K562 (cell line): ENCODE measurements around the gene TNNT1. TPM values are rescaled to one million over a fixed set of nuclear protein-coding genes. Genes with fewer than 3 reads are reported as not detected.

ENCODE experiments used
- CHD1 ChIP-seq: fragments of 200-600 bp; sonication (generic); IDR thresholded peaks from one replicate; pipeline ENCODE4 v1.6.1; 2012; ENCODE audit warnings: mild to moderate bottlenecking, moderate library complexity, low read length, inconsistent platforms
- GTF2A2 ChIP-seq: IDR thresholded peaks from 2 replicates; pipeline ENCODE4 v1.6.1; 2016; ENCODE audit warnings: mild to moderate bottlenecking, missing genetic modification characterization, missing compliant biosample characterization
- HIVEP1 ChIP-seq: fragments of 250-450 bp; sonication (Bioruptor Pico); IDR thresholded peaks from 2 replicates; pipeline ENCODE4 v1.4.0; 2020; ENCODE audit warnings: mild to moderate bottlenecking
- KAT8 ChIP-seq: fragments of 450-650 bp; IDR thresholded peaks from 2 replicates; pipeline ENCODE4 v1.6.1; 2016; ENCODE audit warnings: low read depth, mild to moderate bottlenecking
- MAFK ChIP-seq: IDR thresholded peaks from 2 replicates; pipeline ENCODE4 v1.6.1; 2011; ENCODE audit warnings: low read length, improper control_type of control experiment
- PHB ChIP-seq: fragments of 250-450 bp; sonication (Bioruptor Pico); IDR thresholded peaks from 2 replicates; pipeline ENCODE4 v1.5.0; 2021
- PTTG1 ChIP-seq: fragments of 450-650 bp; IDR thresholded peaks from 2 replicates; pipeline ENCODE4 v1.6.1; 2016; ENCODE audit warnings: low read depth, mild to moderate bottlenecking, missing genetic modification characterization, missing compliant biosample characterization
- RBBP5 ChIP-seq: fragments of 200-600 bp; sonication (generic); IDR thresholded peaks from 2 replicates; pipeline ENCODE4 v1.6.1; 2012; ENCODE audit warnings: borderline replicate concordance, mild to moderate bottlenecking, low read length, control low read depth, inconsistent platforms; ENCODE audit not compliant: insufficient read depth, poor library complexity, severe bottlenecking
- RBM34 ChIP-seq: fragments of 200-400 bp; formaldehyde crosslinking; IDR thresholded peaks from 2 replicates; pipeline ENCODE4 v1.6.1; 2018; ENCODE audit warnings: low read length, borderline replicate concordance; ENCODE audit not compliant: insufficient read depth
- SAFB2 ChIP-seq: fragments of 200-400 bp; formaldehyde crosslinking; IDR thresholded peaks from 2 replicates; pipeline ENCODE4 v1.6.1; 2018; ENCODE audit warnings: borderline replicate concordance, low read length, low read depth, moderate library complexity; ENCODE audit not compliant: severe bottlenecking
- TAF1 ChIP-seq: IDR thresholded peaks from 2 replicates; pipeline ENCODE4 v1.6.1; 2011; ENCODE audit warnings: mild to moderate bottlenecking, low read length, moderate library complexity; ENCODE audit not compliant: insufficient read depth, control insufficient read depth, severe bottlenecking; ENCODE audit errors: extremely low read depth
- TCF7 ChIP-seq: sonication (generic); IDR thresholded peaks from 2 replicates; pipeline ENCODE4 v1.6.1; 2016; ENCODE audit warnings: antibody characterized with exemption, borderline replicate concordance
- TEAD4 ChIP-seq, 2 experiments: sonication (generic) in 1 of 2; formaldehyde crosslinking in 1 of 2; IDR thresholded peaks; 2 replicates each; pipeline versions ENCODE4 v1.6.1 to v1.8.0; 2012 to 2022; ENCODE audit warnings: borderline replicate concordance in 1 of 2, inconsistent platforms in 1 of 2, low read length in 1 of 2, mild to moderate bottlenecking in 1 of 2, missing genetic modification reagents in 1 of 2
- ZNF134 ChIP-seq: fragments of 250-450 bp; sonication (Bioruptor Pico); conservative IDR thresholded peaks from 2 replicates; pipeline ENCODE4 v1.4.0; 2020
- polyA plus RNA-seq, 8 experiments: library from polyadenylated mRNA; depleted of rRNA in 4 of 8; stranded (reverse) in 5 of 8; unstranded in 3 of 8; fragments of >200 nt; fragmentation: Nextera tagmentation in 2 of 8; fragmentation: Illumina TruSeq in 1 of 8; extraction: Ambion mirVana in 2 of 8; extraction: Trizol in 1 of 8; gene quantifications; 2 replicates each; pipeline versions ENCODE4 v1.2.1 to v1.2.3, GENCODE V29; 2011 to 2014; ENCODE audit warnings: inconsistent platforms in 1 of 8, missing spikeins in 1 of 8
- total RNA-seq, 7 experiments: library from RNA; depleted of rRNA in 6 of 7; stranded (reverse); fragments of >200 nt in 6 of 7; fragmentation: Illumina TruSeq in 2 of 7; extraction: Trizol in 2 of 7; gene quantifications; 2 replicates each; pipeline versions ENCODE4 v1.2.1 to v1.2.3, GENCODE V29; 2011 to 2021; ENCODE audit warnings: low replicate concordance in 1 of 7
- TF ChIP-seq, protein P1 (sequence below), 2 experiments: IDR thresholded peaks; 2 replicates each; pipeline ENCODE4 v1.6.1; 2012; ENCODE audit warnings: improper control_type of control experiment in 2 of 2, low read depth in 2 of 2, low read length in 2 of 2, borderline replicate concordance in 1 of 2
- TF ChIP-seq, protein P2 (sequence below): sonication (generic); formaldehyde crosslinking; IDR thresholded peaks from 2 replicates; pipeline ENCODE4 v1.8.0; 2023; ENCODE audit warnings: mild to moderate bottlenecking, missing genetic modification reagents
- TF ChIP-seq, protein P3 (sequence below): sonication (generic); formaldehyde crosslinking; IDR thresholded peaks from 2 replicates; pipeline ENCODE4 v1.8.0; 2022; ENCODE audit warnings: mild to moderate bottlenecking, missing genetic modification reagents

The TNNT1 gene
- total and polyA plus RNA-seq, 9 of the 15 experiments (the other 6 are each of a cell fraction or from before 2014, with no cell fraction given): 31.8 to 390 (median 227) TPM

DNA sequence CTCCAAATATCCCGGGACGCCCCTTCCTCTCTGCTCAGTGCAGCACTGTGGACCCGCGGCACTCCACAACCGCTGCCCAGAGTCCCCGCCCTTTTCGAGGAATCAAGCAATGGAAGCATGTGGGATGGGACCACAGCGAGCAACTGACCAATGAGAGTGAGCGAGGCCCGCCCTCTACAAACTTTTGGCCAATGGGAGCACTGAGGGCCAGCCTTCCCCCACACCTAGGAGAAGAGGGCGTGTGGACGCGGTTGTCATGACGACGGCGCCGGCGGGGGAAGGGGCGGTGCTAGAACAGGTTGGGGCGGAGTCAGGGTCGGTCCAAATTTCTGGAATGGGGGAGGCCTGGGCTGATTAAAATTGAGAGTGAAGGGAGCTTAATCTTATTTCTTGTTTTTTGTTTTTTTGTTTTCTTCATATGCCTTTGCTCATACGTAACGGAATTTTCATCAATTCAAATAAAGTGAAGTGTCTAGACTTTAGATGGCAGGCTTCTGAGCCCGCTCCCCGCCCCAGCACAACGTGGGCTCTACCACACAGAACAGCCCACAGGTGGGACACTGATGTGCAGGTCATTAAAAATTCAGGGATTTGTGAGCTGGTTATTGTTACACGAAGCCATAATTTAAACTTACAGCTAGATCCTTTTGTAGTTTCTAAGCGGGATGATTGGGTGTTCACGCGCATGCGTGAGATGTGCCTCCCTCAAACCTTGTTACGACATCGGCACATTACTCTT, 17.7 kb upstream of the TNNT1 start, which contains the start of gene DNAAF3 (continued):
- TF ChIP-seq TAF1 (no peak), SAFB2 (no peak), RBBP5 (no peak), CHD1 (no peak), HIVEP1 (CRISPR knock-in tag) (no peak), MAFK (no peak), GTF2A2 (tag) (no peak), PHB (CRISPR knock-in tag) (no peak), PTTG1 (no peak), TCF7 (no peak), KAT8 (no peak), ZNF134 (CRISPR knock-in tag) (no peak), TEAD4 (IDR thresholded peaks at IDR 0.05; ENCODE audit: low read length) (peak; percentile 33; the same call in 1 of the 2 replicates), TEAD4 (CRISPR knock-in tag; IDR thresholded peaks at IDR 0.05; ENCODE audit: borderline replicate concordance) (no peak), RBM34 (no peak)
- TF ChIP-seq, protein P1, sequence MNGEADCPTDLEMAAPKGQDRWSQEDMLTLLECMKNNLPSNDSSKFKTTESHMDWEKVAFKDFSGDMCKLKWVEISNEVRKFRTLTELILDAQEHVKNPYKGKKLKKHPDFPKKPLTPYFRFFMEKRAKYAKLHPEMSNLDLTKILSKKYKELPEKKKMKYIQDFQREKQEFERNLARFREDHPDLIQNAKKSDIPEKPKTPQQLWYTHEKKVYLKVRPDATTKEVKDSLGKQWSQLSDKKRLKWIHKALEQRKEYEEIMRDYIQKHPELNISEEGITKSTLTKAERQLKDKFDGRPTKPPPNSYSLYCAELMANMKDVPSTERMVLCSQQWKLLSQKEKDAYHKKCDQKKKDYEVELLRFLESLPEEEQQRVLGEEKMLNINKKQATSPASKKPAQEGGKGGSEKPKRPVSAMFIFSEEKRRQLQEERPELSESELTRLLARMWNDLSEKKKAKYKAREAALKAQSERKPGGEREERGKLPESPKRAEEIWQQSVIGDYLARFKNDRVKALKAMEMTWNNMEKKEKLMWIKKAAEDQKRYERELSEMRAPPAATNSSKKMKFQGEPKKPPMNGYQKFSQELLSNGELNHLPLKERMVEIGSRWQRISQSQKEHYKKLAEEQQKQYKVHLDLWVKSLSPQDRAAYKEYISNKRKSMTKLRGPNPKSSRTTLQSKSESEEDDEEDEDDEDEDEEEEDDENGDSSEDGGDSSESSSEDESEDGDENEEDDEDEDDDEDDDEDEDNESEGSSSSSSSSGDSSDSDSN (IDR thresholded peaks at IDR 0.05; ENCODE audit: borderline replicate concordance in 1 of 2, low read depth in 2 of 2, low read length in 2 of 2): no peak
- TF ChIP-seq, protein P2, sequence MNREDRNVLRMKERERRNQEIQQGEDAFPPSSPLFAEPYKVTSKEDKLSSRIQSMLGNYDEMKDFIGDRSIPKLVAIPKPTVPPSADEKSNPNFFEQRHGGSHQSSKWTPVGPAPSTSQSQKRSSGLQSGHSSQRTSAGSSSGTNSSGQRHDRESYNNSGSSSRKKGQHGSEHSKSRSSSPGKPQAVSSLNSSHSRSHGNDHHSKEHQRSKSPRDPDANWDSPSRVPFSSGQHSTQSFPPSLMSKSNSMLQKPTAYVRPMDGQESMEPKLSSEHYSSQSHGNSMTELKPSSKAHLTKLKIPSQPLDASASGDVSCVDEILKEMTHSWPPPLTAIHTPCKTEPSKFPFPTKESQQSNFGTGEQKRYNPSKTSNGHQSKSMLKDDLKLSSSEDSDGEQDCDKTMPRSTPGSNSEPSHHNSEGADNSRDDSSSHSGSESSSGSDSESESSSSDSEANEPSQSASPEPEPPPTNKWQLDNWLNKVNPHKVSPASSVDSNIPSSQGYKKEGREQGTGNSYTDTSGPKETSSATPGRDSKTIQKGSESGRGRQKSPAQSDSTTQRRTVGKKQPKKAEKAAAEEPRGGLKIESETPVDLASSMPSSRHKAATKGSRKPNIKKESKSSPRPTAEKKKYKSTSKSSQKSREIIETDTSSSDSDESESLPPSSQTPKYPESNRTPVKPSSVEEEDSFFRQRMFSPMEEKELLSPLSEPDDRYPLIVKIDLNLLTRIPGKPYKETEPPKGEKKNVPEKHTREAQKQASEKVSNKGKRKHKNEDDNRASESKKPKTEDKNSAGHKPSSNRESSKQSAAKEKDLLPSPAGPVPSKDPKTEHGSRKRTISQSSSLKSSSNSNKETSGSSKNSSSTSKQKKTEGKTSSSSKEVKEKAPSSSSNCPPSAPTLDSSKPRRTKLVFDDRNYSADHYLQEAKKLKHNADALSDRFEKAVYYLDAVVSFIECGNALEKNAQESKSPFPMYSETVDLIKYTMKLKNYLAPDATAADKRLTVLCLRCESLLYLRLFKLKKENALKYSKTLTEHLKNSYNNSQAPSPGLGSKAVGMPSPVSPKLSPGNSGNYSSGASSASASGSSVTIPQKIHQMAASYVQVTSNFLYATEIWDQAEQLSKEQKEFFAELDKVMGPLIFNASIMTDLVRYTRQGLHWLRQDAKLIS (CRISPR knock-in tag): no peak
- TF ChIP-seq, protein P3, sequence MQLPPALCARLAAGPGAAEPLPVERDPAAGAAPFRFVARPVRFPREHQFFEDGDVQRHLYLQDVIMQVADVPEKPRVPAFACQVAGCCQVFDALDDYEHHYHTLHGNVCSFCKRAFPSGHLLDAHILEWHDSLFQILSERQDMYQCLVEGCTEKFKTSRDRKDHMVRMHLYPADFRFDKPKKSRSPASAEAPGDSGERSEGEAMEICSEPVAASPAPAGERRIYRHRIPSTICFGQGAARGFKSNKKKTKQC (CRISPR knock-in tag): no peak
